HL-60 (cell line): ENCODE data around the gene HECW1.

Source experiments
- DNase-seq, 2 experiments: peaks; one replicate each; pipeline ENCODE4 v3.0.0-alpha.2; 2010 to 2020; ENCODE audit warnings: low read depth in 1 of 2, low spot score in 1 of 2
- H3K27ac ChIP-seq: fragments of 250-450 bp; sonication (Bioruptor Pico); replicated peaks from 2 replicates; pipeline ENCODE4 v1.5.1; 2020; ENCODE audit warnings: mild to moderate bottlenecking, moderate library complexity
- H3K27me3 ChIP-seq: fragments of 250-450 bp; sonication (Bioruptor Pico); 2 replicates; pipeline ENCODE4 v1.5.1; 2021; ENCODE audit warnings: mild to moderate bottlenecking, moderate library complexity; ENCODE audit not compliant: insufficient read depth, poor library complexity, severe bottlenecking
- H3K4me3 ChIP-seq: replicated peaks from 2 replicates; pipeline ENCODE4 v1.5.1; 2011; ENCODE audit warnings: mild to moderate bottlenecking, control low read depth, low read length; ENCODE audit not compliant: insufficient read depth
- GABPA ChIP-seq: IDR thresholded peaks from 2 replicates; pipeline ENCODE4 v1.6.1; 2012; ENCODE audit warnings: low read depth
- POLR2AphosphoS5 ChIP-seq: IDR thresholded peaks from 2 replicates; pipeline ENCODE4 v1.6.1; 2012; ENCODE audit warnings: low read depth
- SPI1 ChIP-seq: IDR thresholded peaks from 2 replicates; pipeline ENCODE4 v1.6.1; 2012; ENCODE audit warnings: low read depth, mild to moderate bottlenecking, borderline replicate concordance
- TF ChIP-seq, protein P1 (sequence below): IDR thresholded peaks from one replicate; pipeline ENCODE4 v1.5.1; 2011; ENCODE audit warnings: low read length, control low read depth, inconsistent platforms; ENCODE audit not compliant: insufficient read depth
- TF ChIP-seq, protein P2 (sequence below): IDR thresholded peaks from 2 replicates; pipeline ENCODE4 v1.6.1; 2012; ENCODE audit warnings: low read depth; ENCODE audit not compliant: insufficient replicate concordance

HECW1 gene

DNA sequence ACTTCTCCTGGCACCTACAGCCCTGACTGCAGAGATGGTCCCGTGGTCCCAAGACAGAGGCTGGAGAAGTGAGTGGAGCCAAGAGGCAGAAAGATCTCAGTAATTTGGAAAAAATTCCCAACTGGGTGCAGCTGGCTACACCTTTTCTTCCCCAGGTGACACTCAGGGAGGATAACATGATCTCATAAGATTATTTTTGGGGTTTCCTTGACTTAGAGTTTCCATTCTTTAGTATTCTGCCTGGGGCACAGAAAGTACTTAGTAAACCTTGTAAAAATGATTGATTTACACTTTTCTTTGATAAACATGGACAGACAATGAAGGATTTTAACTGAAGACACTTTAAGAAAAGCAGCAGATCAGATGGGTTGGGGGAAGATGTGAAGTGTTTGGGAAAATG, 38.6 kb downstream of the HECW1 start:
- no peak overlapping the region for H3K27ac ChIP-seq
- no peak for DNase-seq
- TF ChIP-seq GABPA (no peak), POLR2AphosphoS5 (no peak), SPI1 (no peak)
- TF ChIP-seq, protein P1, sequence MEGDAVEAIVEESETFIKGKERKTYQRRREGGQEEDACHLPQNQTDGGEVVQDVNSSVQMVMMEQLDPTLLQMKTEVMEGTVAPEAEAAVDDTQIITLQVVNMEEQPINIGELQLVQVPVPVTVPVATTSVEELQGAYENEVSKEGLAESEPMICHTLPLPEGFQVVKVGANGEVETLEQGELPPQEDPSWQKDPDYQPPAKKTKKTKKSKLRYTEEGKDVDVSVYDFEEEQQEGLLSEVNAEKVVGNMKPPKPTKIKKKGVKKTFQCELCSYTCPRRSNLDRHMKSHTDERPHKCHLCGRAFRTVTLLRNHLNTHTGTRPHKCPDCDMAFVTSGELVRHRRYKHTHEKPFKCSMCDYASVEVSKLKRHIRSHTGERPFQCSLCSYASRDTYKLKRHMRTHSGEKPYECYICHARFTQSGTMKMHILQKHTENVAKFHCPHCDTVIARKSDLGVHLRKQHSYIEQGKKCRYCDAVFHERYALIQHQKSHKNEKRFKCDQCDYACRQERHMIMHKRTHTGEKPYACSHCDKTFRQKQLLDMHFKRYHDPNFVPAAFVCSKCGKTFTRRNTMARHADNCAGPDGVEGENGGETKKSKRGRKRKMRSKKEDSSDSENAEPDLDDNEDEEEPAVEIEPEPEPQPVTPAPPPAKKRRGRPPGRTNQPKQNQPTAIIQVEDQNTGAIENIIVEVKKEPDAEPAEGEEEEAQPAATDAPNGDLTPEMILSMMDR = no peak
- TF ChIP-seq, protein P2, sequence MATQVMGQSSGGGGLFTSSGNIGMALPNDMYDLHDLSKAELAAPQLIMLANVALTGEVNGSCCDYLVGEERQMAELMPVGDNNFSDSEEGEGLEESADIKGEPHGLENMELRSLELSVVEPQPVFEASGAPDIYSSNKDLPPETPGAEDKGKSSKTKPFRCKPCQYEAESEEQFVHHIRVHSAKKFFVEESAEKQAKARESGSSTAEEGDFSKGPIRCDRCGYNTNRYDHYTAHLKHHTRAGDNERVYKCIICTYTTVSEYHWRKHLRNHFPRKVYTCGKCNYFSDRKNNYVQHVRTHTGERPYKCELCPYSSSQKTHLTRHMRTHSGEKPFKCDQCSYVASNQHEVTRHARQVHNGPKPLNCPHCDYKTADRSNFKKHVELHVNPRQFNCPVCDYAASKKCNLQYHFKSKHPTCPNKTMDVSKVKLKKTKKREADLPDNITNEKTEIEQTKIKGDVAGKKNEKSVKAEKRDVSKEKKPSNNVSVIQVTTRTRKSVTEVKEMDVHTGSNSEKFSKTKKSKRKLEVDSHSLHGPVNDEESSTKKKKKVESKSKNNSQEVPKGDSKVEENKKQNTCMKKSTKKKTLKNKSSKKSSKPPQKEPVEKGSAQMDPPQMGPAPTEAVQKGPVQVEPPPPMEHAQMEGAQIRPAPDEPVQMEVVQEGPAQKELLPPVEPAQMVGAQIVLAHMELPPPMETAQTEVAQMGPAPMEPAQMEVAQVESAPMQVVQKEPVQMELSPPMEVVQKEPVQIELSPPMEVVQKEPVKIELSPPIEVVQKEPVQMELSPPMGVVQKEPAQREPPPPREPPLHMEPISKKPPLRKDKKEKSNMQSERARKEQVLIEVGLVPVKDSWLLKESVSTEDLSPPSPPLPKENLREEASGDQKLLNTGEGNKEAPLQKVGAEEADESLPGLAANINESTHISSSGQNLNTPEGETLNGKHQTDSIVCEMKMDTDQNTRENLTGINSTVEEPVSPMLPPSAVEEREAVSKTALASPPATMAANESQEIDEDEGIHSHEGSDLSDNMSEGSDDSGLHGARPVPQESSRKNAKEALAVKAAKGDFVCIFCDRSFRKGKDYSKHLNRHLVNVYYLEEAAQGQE = no peak
- no peak overlapping the region for H3K4me3 ChIP-seq
- H3K27me3 ChIP-seq = no peaks in the 10 kb centered on the region

DNA sequence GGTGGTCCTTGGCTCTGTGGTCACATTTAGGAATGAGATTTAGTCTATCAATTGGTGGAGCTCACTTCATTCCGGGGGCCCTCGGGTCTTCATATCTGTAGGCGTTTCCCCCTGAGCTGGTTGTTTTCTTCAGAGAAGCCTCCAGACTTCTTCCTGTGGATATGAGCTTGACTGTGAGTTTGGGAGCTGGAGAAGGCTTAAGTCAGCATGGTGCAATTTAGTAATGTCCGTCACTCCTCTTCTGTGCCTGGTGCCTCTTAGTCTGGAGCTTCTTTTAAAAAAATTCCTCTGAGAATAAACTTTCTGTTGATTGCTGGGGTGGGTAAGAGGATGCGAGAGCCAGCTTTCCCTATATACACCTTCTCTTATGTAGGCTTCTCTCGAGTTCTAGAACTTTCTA, 40.2 kb downstream of the HECW1 start:
- no peak overlapping the region for H3K27ac ChIP-seq
- no peak for DNase-seq

DNA sequence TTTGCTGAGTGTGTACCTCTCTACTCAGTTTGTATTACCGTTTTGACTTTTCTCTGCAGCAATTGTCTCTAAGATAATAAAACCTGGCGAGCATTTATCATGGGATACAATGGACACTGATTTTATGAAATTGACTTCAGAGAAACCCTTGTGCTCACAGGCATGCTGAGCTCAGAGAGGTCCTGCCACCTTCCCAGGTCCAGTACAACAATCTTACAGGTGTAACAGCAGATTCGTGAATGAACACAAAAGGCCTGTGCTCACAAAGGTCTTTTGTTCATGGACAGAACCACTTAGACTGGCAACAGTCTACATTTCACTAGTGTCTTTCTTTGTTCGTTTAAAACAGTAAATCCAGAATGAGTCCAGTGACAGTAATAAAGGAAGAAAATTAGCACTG, 43.2 kb downstream of the HECW1 start:
- no peaks in the 10 kb centered on the region for H3K27me3 ChIP-seq
- DNase-seq = no peak
- H3K27ac ChIP-seq = no peak overlapping the region
- H3K4me3 ChIP-seq = no peak overlapping the region
- TF ChIP-seq POLR2AphosphoS5 (no peak), GABPA (no peak), SPI1 (no peak)
- TF ChIP-seq, protein P1 = no peak
- TF ChIP-seq, protein P2 = no peak

More for the DNA sequence above, 40.2 kb downstream of the HECW1 start:
- no peaks in the 10 kb centered on the region for H3K27me3 ChIP-seq
- no peak overlapping the region for H3K4me3 ChIP-seq
- TF ChIP-seq GABPA = no peak
- TF ChIP-seq, protein P2 = no peak
- TF ChIP-seq SPI1 = no peak
- TF ChIP-seq, protein P1 = no peak
- TF ChIP-seq POLR2AphosphoS5 = no peak
